HEK293T (cell line): ENCODE results near the gene SUN2.

ENCODE experiments used
- CTCF ChIA-PET: fragments of 350-600 bp; formaldehyde crosslinking; extraction: SDS; loops from one replicate; lab custom pipeline; 2021; ENCODE audit warnings: antibody characterized with exemption, inconsistent platforms; lab: Yijun Ruan, JAX
- POLR2A ChIA-PET: fragments of 350-600 bp; formaldehyde crosslinking; extraction: SDS; loops from one replicate; lab custom pipeline; 2020; ENCODE audit warnings: antibody characterized with exemption, inconsistent platforms; lab: Yijun Ruan, JAX
- DNase-seq: peaks from one replicate; pipeline ENCODE4 v3.0.0; 2012; ENCODE audit warnings: mixed read lengths; ENCODE audit errors: extremely low spot score
- ARNT ChIP-seq: fragments of 450-650 bp; IDR thresholded peaks from 2 replicates; pipeline ENCODE4 v1.6.1; 2017; ENCODE audit warnings: mild to moderate bottlenecking
- BHLHE40 ChIP-seq: fragments of 450-650 bp; IDR thresholded peaks from 2 replicates; pipeline ENCODE4 v1.6.1; 2016; ENCODE audit warnings: mild to moderate bottlenecking, moderate library complexity, borderline replicate concordance
- CTBP1 ChIP-seq: fragments of 450-650 bp; IDR thresholded peaks from 2 replicates; pipeline ENCODE4 v1.6.1; 2016; ENCODE audit warnings: borderline replicate concordance
- ELF4 ChIP-seq: fragments of 450-650 bp; IDR thresholded peaks from 2 replicates; pipeline ENCODE4 v1.6.1; 2017; ENCODE audit warnings: antibody characterized with exemption
- FOXA1 ChIP-seq: fragments of 450-650 bp; IDR thresholded peaks from 2 replicates; pipeline ENCODE4 v1.6.1; 2016; ENCODE audit warnings: mild to moderate bottlenecking
- FOXK2 ChIP-seq: fragments of 450-650 bp; IDR thresholded peaks from 2 replicates; pipeline ENCODE4 v1.6.1; 2016; ENCODE audit warnings: mild to moderate bottlenecking
- FOXM1 ChIP-seq: fragments of 450-650 bp; IDR thresholded peaks from 2 replicates; pipeline ENCODE4 v1.6.1; 2017; ENCODE audit warnings: mild to moderate bottlenecking, borderline replicate concordance
- HDGF ChIP-seq: fragments of 450-650 bp; IDR thresholded peaks from 2 replicates; pipeline ENCODE4 v1.6.1; 2017; ENCODE audit warnings: antibody characterized with exemption, borderline replicate concordance
- L3MBTL2 ChIP-seq: fragments of 450-650 bp; conservative IDR thresholded peaks from 2 replicates; pipeline ENCODE4 v1.6.1; 2016; ENCODE audit warnings: mild to moderate bottlenecking
- LEF1 ChIP-seq: fragments of 450-650 bp; IDR thresholded peaks from 2 replicates; pipeline ENCODE4 v1.6.1; 2017; ENCODE audit warnings: mild to moderate bottlenecking, borderline replicate concordance
- NFRKB ChIP-seq: fragments of 450-650 bp; IDR thresholded peaks from 2 replicates; pipeline ENCODE4 v1.6.1; 2016; ENCODE audit warnings: mild to moderate bottlenecking, moderate library complexity
- SP1 ChIP-seq: fragments of 450-650 bp; IDR thresholded peaks from 2 replicates; pipeline ENCODE4 v1.6.1; 2017
- SUZ12 ChIP-seq: fragments of 450-650 bp; IDR thresholded peaks from 2 replicates; pipeline ENCODE4 v1.6.1; 2016; ENCODE audit warnings: mild to moderate bottlenecking
- TARDBP ChIP-seq: fragments of 450-650 bp; IDR thresholded peaks from 2 replicates; pipeline ENCODE4 v1.6.1; 2016
- ZNF384 ChIP-seq: fragments of 450-650 bp; IDR thresholded peaks from 2 replicates; pipeline ENCODE4 v1.6.1; 2016
- TF ChIP-seq, protein P1 (sequence below): fragments of 450-650 bp; IDR thresholded peaks from 2 replicates; pipeline ENCODE4 v1.6.1; 2016

SUN2 gene

GRCh38 chr22:38751066-38751421 is 4.8 kb downstream of the SUN2 start:
- TF ChIP-seq NFRKB = no peak
- no peak for TF ChIP-seq TARDBP
- no peak for DNase-seq
- ChIA-PET POLR2A (no interaction called here), CTCF (no interaction called here)

- DNase-seq = no peak
- ChIA-PET POLR2A (no interaction called here), CTCF (interaction anchor here (1.0 kb wide), 1 partner anchor 18 kb away, joined by 3 read pairs; no protein-coding TSS in a partner anchor)
- no peak for TF ChIP-seq SUZ12
- no peak for TF ChIP-seq NFRKB
- TF ChIP-seq L3MBTL2 = no peak
- no peak for TF ChIP-seq CTBP1
- no peak for TF ChIP-seq ELF4
- no peak for TF ChIP-seq TARDBP
- TF ChIP-seq LEF1 = no peak
- no peak for TF ChIP-seq FOXK2
Observed at GRCh38 chr22:38750638-38751037, 5.2 kb downstream of the SUN2 start.

GRCh38 chr22:38750104-38750503 is 5.7 kb downstream of the SUN2 start:
- ChIA-PET CTCF (interaction anchor here (1.0 kb wide), 1 partner anchor 19 kb away, joined by 3 read pairs; no protein-coding TSS in a partner anchor), POLR2A (no interaction called here)
- TF ChIP-seq BHLHE40 (no peak), HDGF (no peak), ELF4 (no peak), SUZ12 (no peak), NFRKB (no peak), CTBP1 (no peak)
- no peak for DNase-seq

- POLR2A ChIA-PET = no interaction called here
- TF ChIP-seq ELF4 = no peak
- no peak for TF ChIP-seq FOXA1
- TF ChIP-seq LEF1 = no peak
- TF ChIP-seq, protein P1, sequence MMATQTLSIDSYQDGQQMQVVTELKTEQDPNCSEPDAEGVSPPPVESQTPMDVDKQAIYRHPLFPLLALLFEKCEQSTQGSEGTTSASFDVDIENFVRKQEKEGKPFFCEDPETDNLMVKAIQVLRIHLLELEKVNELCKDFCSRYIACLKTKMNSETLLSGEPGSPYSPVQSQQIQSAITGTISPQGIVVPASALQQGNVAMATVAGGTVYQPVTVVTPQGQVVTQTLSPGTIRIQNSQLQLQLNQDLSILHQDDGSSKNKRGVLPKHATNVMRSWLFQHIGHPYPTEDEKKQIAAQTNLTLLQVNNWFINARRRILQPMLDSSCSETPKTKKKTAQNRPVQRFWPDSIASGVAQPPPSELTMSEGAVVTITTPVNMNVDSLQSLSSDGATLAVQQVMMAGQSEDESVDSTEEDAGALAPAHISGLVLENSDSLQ = no peak
- no peak for TF ChIP-seq SUZ12
- TF ChIP-seq CTBP1 = no peak
- no peak for TF ChIP-seq TARDBP
- no peak for TF ChIP-seq L3MBTL2
- no peak for TF ChIP-seq BHLHE40
- no peak for TF ChIP-seq ZNF384
- no peak for TF ChIP-seq NFRKB
- TF ChIP-seq FOXK2 = no peak
- no peak for DNase-seq
- CTCF ChIA-PET = interaction anchor here (1.0 to 1.6 kb wide), 2 partner anchors 15 to 121 kb away, joined by 3 to 6 read pairs; no protein-coding TSS in a partner anchor
Observed at GRCh38 chr22:38748487-38749136, 7.2 kb downstream of the SUN2 start.

GRCh38 chr22:38745676-38746460 is 9.9 kb downstream of the SUN2 start:
- POLR2A ChIA-PET = interaction anchor here (1.2 kb wide), 1 partner anchor 40 kb away, joined by 4 read pairs; the partner anchor contains the start of gene GTPBP1
- no peak for DNase-seq
- CTCF ChIA-PET = interaction anchor here (1.2 to 1.6 kb wide), 2 partner anchors 11 to 23 kb away, joined by 3 to 6 read pairs; no protein-coding TSS in a partner anchor

DNA sequence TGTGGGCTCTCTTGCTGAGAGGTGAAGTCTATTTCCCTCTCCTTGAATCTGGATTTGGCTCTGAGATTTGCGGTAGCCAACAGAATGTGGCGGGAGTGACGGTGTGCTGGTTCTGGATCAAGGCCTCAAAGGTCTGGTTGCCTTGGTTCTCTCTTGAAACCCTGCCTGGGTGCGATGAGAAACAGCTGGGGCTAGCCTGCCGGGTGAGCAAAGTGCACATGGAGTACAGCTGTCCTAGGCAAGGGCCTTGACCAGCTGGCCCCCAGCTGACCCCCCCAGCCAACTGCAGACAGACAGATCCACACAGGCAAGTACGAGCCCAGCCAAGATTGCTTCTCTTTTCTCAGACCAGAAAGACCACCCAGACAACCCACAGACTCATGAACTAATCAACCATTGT is 10.8 kb downstream of the SUN2 start:
- no peak for DNase-seq
- ChIA-PET CTCF (interaction anchor here (0.8 kb wide), 1 partner anchor 9 kb away, joined by 3 read pairs; no protein-coding TSS in a partner anchor), POLR2A (no interaction called here)
- TF ChIP-seq HDGF = no peak
- TF ChIP-seq SP1 = no peak
- TF ChIP-seq L3MBTL2 = no peak

More at GRCh38 chr22:38745676-38746460, 9.9 kb downstream of the SUN2 start:
- TF ChIP-seq ELF4 = no peak
- TF ChIP-seq SP1 = no peak
- TF ChIP-seq CTBP1 = no peak
- no peak for TF ChIP-seq TARDBP
- no peak for TF ChIP-seq FOXA1
- TF ChIP-seq BHLHE40 = no peak
- no peak for TF ChIP-seq ARNT

GRCh38 chr22:38742176-38742942 is 13.4 kb downstream of the SUN2 start:
- ChIA-PET CTCF (interaction anchor here (0.7 to 1.1 kb wide), 2 partner anchors 8 to 9 kb away, joined by 3 to 4 read pairs; no protein-coding TSS in a partner anchor), POLR2A (interaction anchor here (1.0 to 1.5 kb wide), 4 partner anchors 9 to 14 kb away, joined by 3 to 4 read pairs (median 4); partner anchors contain the start of gene SUN2)
- no peak for TF ChIP-seq FOXM1
- TF ChIP-seq HDGF = no peak
- no peak for TF ChIP-seq ELF4
- no peak for TF ChIP-seq FOXK2
- TF ChIP-seq ZNF384 = no peak
- TF ChIP-seq TARDBP = no peak
- TF ChIP-seq CTBP1 = no peak
- no peak for TF ChIP-seq BHLHE40
- no peak for TF ChIP-seq SP1
- TF ChIP-seq LEF1 = no peak
- TF ChIP-seq ARNT = no peak
- no peak for TF ChIP-seq L3MBTL2
- no peak for TF ChIP-seq FOXA1
- no peak for TF ChIP-seq SUZ12
- no peak for TF ChIP-seq NFRKB
- no peak for DNase-seq
